Putamen (tissue), 1 donor: ENCODE results near the gene WDFY3.

Experiments used
- DNase-seq: peaks from one replicate; pipeline ENCODE4 v3.0.0-alpha.2; 2016; ENCODE audit warnings: low spot score

WDFY3 gene

DNA sequence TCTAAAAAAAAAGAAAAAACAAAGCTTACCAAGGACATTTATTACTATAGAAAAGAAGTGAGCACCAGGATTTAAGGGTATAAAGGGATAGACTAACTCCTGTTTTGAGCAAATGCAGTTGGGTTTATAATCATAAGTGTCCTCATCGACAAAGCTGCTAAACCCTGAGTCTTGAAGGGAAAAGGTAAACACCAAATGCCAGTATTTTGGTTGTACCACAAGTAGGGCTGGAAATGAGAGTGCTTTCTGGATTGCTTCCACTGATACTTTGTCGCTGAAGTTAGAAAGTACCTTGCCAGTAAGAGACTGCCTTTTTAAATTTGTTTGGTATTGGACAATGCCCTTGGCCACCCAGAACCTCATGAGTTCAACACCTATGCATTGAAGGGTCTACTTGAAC, 53.7 kb downstream of the WDFY3 start:
- no peak for DNase-seq

DNA sequence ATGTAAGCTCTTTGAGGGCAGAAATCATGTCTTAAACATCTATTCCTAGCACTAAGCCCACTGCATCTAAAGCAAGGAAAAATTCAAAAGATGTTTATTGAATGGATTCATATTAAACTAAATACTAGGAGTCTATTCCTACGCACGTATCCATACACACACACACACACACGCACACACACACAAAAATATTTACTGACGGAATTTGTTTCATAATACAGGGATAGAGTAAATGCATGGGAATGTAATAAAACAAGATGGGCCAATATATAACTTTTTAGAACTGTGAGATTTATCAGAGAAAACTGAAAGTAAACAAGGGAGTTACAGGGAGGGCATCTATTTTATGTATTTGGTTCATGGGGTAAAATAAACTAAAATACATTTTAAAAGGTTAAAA, 57.6 kb downstream of the WDFY3 start:
- DNase-seq = no peak

DNA sequence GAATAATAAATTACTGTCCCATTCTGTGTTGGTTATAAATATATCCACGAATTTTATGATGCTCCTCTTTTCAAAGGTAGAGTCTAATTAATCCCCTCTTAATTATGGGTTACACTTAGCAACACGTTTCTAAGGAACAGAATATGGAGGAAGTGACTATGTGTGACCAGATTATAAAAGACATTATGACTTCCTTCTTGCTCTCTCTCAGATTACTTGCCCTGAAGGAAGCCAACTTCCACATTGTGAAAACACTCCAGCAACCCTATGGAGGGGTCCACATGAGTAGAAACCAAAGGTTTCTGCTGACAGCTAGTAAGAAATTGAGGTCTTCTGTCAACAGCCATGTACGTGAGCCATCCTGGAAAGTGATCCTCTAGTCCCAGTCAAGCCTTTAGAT, 59.3 kb downstream of the WDFY3 start:
- no peak for DNase-seq

DNA sequence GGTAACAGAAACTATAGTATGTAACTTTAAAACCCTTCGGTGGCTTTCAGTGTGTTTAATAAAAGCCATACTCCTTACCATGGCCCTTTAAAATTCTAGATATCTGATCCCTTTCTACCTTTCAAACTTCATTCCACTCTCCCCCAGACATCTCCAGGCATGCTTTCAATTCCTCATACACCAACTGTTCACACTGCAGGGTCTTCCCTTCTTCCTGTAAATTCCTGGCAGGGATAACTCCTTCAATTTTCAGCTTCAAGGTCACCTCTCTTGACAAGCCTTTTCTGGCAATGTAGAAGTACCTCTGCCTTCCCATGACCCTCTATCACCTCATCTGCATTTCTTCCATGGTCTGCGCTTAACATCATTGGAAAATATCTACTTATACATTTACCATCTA, 60.8 kb downstream of the WDFY3 start:
- DNase-seq = no peak

DNA sequence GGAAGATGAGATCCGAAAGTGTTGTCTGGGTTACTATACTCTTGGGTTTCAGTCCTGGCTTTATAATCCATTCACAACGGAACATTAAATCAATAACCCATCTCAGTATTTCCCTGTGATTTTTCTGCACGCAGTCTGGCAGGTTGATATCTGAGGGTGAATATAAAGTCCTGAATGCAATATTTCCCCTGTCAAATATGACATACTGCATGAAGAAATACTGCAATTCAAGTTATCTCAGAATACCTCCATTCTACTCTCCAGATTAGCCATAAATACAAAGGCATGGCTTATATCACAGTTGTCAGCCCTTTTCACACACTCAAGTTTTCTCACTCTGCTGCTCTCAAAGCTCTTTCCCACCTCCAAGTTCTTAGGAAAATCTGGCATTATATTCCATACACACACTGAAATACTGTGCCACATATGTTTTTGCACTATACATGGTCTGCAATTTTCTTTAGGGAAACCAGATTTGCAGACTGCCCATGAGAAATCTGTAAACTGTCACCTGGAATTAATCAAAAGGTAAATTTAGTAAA, 64.7 kb downstream of the WDFY3 start:
- no peak for DNase-seq

DNA sequence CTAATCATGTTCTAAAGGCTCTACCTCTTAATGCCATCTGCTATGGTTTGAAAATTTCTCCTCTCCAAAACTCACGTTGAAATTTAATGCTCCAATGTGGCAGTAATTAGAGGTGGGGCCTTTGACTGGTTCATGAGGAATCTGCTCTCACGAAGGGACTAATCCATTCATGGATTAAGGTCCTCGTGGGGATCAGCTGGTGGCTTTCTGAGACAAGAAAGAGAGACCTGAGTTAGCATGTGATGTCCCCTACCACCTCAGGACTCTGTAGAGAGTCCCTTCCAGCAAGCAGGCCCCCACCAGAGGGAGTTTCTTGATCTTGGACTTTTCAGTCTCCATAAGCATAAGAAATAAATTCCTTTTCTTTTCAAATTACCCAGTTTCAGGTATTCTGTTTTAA, 65.3 kb downstream of the WDFY3 start:
- no peak for DNase-seq

DNA sequence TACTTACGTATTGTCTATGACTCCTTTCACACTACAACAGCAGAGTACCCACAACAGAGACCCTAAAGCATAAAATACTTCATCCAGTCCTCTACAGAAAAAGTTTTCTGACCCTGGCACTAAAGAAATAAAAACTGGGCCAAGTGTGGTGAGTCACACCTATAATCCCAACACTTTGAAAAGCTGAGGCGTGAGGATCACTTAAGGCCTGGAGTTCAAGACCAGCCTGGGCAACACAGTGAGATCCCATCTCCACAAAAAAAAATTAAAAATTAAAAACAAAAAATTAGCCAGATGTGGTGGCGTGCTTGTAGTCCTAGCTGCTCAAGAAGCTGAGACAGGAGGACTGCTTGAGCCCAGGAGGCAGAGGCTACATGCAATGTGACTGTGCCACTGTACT, 66.9 kb downstream of the WDFY3 start:
- no peak for DNase-seq

DNA sequence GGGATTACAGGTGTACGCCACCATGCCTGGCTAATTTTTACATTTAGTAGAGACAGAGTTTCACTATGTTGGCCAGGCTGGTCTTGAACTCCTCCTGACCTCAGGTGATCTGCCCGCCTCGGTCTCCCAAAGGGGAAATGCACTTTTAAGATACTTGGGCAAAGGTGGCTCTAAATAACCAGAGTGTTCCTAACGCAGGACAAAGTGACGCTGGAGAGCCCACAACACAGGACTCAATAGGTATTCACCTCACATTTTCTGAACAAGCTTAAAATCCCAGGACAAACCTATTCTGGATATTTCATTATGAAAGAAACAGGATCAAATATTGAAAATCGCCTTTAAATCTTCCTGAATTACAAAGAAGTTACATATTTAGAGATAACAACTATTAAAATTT, 69.0 kb downstream of the WDFY3 start:
- DNase-seq = no peak

DNA sequence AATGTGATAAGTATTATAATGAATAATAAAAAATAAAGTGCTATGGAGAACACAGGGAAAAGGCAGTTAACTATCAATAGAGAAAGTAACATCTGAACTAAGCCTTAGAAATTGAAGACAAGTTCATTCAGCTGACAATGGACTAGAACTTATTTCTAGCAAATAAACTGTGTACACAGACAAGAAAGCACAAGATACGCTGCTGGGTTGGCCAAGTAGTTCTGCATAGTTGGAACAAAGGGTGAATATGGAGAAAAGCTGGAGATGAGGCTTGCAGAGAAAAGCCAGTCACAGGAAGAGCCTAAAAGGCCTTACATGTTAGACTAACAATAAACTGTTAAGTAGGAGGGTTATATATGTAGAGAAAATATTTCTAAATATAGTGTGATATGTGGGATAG, 71.2 kb downstream of the WDFY3 start:
- DNase-seq = no peak

DNA sequence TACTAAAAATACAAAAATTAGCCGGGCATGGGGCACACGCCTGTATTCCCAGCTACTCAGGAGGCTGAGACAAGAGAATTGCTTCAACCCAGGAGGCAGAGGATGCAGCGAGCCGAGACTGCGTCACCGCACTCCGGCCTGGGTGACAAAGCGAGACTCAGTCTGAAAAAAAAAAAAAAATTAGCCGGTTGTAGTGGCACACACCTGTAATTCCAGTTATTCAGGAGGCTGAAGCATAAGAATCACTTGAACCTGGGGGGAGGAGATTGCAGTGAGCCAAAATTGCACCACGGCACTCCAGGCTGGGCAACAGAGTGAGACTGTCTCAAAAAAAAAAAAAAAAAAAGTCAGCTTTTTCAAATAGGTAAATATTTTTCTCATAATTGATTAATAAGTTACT, 71.9 kb downstream of the WDFY3 start:
- DNase-seq = no peak

DNA sequence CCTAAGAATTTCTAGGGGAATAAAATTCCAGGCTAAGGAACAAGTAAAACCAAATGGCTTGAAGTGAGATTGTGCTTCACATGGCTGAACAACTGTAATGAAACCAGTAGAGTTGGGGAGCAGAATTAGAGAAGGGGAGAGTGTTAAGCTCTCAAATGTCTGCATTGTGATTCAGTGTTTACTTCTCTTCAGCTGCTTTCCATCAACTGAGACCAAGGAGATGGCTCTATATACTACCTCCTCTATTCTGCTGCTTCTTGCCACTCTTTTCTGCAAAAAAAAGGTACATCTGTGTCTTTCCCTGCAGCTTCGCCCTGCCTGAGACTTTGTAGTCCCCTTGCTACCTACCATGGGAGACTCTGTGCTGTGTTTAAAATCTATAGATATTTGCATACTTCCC, 73.5 kb downstream of the WDFY3 start:
- no peak for DNase-seq

DNA sequence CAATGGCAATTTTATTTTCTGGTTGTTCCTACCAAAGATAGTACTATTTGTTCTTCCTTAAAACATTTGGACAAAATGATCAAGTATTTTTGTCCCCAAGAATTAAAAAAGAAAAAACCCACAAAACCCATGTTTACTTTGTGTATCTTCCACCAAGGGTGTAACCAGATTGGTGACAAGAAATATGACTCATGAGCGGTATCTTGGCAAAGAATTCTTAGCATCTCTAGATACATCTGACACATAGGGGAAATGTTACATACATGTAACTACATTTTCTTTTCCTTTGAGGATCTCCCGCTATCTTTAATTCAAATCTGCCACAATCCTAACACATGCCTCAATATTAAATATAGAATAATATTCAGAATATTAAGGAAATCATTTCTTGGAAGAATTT, 78.7 kb downstream of the WDFY3 start:
- no peak for DNase-seq

DNA sequence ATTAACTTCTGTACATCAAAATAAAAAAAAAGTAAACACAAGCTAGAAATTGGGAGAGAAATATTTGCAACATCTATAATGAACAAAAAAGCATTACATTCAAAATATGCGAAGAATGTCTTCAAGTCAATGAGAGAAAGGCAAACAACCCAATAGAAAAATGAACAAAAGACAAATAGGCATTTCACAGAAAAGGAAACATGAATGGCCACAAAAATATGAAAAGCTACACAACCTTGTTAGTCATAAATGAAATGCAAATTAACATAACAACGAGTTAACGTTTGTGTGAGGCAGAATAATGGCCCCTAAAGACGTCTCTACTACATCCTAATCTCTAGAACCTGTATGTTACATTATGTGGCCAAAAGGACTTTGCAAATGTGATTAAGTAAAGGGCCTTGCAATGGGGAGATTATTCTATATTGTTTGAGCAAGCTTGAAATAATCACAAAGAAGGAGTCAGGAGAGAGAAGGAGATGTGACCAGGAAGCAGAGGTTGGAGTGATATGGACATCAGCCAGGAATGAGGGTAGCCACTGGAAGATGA, 86.8 kb downstream of the WDFY3 start:
- no peak for DNase-seq

DNA sequence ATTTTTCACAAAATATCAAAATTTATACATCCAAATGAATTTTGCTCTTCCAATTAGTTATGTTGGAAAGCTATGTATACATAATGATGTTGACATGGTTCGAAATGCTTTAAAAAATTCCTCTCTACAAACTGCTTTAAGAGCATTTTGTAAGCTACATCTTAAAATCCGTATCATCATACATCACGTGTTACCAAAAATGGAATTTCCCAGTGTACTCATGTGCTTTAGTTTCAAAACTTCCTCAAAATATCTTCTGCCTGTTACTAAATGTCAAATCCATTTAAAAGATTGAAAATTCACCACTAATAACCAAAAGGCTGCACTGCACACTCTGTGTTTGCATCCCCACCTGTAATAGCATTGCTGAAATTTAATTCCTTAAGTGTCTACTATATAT, 87.9 kb downstream of the WDFY3 start:
- DNase-seq = no peak

DNA sequence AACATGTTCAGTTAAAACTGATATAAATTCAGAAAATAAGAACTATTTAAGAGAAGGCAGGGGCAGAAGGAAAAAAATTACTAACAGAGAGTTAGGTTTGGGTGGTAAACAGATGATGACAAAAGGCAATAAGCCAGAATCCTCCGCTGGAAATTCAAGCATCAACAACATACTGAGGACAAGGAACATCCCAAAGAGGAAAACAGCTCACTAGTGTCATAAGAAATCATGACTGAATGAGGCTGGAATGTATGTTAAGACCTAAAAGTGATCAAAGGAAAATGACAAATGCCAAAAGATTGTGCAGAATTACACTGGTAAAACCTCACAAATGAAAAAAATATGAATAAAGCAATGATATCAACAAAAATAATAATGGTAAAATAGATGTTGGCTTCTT, 88.4 kb downstream of the WDFY3 start:
- no peak for DNase-seq

DNA sequence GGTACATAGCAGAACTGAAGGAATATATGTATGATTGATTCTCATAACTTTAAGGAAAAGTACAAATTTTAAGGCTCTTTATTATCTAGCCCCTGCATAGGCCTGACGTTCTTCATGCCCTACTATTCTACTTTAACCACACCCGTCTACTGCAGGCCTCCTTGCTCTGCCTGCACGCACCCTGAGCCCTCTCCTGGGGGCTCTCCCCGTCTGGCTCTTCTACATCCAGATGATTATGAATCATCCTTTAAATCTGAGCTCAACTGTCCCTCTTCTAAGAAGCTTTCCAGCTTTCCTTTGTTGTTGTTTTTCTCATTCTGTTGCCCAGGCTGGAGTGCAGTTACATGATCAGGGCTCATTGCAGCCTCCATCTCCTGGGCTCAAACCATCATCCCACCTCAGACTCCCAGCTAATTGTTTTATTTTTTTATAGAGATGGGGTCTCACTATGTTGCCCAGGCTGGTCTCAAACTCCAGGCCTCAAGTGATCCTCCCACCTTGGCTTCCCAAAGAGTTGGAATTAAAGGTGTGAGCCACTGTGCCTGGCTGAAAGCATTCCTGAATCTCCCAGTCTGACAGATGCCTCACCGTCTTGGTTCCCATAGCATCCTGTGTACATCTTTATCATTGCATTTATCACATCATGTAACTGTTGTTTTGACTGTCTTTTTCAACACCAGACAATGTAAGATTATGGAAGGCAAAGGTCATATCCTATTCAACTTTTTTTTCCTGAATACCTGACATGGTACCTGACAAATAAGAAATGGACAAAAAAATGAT, 89.2 kb downstream of the WDFY3 start:
- no peak for DNase-seq

DNA sequence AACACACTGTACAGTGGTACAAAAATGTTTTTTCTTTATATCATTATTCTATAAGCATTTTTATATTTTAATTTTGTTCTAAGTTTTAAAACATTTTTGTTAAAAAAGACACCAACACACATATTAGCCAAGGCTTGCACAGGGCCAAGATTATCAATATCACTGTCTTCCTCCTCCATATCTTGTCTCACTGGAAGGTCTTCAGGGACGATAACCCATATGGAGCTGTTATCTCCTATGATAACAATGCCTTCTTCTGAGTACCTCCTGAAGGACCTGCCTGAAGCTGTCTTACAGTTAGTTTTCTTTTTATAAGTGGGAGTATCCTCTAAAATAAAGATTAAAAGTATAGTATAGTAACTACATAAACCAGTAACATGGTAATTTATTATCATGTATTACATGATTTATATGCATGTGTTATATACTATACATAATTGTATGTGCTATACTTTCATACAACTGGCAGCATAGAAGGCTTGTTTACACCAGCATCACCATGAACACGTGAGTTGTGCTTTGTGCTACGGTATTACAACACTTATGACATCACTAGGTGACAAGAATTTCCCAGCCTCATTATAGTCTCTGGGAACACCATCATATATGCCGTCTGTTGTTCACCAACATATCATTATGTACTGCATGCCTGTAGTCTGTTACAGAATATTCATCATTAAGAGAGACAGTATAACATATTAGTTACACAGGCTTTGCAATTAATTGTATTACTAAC, 90.7 kb downstream of the WDFY3 start:
- DNase-seq = no peak

DNA sequence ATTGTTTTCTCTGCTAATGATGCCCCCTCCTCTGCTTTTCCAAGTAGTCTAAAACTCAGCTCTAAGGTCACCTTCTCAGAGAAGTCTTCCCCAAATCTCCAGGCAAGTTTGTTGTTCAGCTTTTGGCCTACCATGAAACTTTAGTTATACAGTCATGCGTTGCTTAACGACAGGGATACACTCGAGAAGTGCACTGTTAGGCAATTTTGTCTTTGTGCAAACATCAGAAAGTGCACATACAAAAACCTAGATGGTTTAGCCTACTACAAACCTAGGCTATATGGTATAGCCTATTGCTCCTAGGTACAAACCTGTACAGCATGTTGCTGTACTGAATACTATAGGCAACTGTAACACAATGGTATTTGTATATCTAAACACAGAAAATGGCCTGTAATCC, 91.9 kb downstream of the WDFY3 start:
- DNase-seq = no peak

DNA sequence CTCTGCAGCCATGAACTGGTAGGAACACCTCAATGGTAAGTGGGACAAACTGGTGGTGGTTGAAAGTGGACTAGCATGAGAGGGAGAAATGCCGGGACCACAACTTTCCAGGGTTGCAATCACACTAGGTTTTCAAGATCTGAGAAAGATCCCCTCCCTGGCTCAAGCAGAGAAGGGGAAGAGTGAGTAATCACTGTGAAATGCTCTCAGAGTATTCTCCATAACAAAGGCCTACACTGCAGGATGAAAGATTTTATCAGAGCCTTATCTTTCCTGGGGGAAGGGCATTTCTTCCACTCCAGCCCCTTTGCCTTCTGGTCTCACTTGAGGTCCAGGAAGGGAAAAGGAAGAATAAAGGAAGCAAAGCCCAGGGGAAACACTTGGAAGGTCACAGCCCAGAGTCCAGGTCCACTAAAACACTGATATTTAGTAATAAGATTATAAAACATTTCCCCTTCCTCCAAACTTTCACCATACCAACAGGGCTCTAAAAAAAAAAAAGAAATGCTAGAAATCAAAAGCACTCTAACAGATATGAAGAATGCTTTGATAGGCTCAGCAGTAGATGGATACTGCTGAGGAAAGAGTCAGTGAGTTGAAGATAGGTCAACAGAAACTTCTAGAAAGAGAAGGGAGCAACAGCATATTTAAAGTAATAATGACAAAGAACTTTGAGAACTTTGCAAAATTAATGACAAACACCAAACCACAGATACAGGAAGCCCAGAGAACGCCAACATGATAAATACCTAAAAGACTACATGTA, 95.9 kb downstream of the WDFY3 start:
- DNase-seq = no peak

DNA sequence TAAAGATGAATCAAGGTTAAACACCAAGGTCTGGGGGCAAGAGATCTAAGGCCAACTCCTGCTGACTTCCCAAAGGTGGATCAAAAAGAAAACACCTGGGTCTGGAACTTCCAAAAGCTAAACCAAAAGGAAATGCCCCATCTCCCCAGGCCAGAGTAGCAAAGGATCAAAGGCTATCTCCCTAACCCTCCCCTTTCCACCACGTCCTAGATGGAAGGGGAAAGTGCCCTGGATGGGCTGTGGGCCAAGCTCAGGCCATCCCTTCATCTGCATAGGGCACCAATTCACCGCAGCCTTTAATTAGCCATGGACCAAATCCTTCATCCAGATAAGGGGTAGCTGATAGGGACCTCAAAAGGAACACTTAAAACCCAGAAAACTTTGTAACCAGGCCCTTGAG, 100.2 kb downstream of the WDFY3 start:
- no peak for DNase-seq

DNA sequence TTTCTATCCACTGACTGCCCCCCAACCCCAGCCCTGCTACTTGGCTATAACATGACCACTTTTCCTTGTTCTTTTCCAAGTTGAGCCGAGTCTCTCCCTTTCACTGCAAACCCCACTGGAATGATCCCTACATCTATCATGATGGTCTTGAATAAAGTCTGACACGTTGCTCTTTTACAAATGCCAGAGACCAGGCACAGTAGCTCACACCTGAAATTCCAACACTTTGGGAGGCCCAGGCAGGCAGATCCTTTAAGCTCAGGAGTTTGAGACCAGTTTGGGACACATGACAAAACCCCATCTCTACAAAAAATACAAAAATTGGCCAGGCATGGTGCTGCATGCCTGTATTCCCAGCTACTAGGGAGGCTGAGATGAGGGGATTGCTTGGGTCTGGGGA, 100.9 kb downstream of the WDFY3 start:
- DNase-seq = no peak

DNA sequence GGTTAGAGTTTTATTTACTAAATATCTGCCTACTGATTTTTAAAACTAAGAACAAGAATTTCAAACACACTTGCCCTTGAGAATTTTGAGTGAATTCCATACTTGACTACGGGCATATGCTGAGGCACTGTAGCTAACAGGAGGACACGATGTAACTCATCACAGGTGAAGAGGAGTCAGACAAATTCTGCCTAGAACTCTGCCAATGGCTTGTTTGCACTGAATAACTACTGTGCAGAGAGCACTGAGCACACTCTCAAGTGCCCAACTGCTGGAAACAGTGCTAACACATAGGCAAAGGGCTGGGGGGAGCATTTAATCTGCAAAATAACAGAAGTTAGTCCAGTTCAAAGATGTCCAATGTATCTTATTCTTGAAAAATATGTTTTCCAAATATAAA, 104.4 kb downstream of the WDFY3 start:
- no peak for DNase-seq

DNA sequence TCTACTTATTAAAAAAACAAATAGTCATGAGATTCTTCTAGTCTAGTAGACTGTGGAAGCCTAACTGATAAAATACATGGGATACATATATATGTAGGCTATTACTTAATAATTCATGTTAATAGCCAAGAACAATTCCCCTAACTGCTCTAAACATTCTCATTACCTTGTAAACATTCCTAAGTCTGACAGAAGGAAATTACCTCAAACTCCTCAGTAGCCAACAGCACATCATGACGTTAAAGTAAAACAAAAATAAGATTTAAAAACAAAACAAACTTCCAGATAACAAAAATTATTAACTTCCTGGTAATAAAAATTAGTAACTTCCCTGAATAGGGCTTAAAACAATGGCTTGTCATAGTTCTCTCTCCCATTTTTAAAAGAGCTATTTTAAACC, 109.2 kb downstream of the WDFY3 start:
- DNase-seq = no peak
